Epidermal melanocyte (primary cell): ENCODE data around the gene CLOCK.

Experiments
- DNase-seq: peaks from one replicate; pipeline ENCODE4 v3.0.0; 2011; ENCODE audit warnings: low spot score; ENCODE audit not compliant: insufficient read length

Gene CLOCK

DNA sequence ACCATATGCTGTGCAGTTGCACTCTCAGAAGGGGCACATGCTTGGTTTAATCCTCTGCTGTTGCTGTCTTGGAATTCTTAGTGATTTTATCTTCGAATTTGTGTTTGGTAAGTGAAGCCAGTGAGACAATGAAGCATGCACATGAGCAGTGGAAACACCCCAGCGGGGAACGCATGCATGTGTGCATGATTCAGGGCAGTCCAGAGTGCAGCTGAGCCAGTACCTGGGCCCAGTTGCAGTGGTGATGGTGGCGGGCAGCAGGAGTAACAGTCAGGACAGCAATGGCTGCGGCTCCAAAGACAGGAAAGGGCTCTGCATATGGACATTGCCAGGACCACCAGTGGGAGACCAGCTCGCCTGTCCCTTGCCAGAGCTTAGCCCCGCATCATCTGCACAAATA is 165.2 kb downstream of the CLOCK start:
- DNase-seq = no peak

DNA sequence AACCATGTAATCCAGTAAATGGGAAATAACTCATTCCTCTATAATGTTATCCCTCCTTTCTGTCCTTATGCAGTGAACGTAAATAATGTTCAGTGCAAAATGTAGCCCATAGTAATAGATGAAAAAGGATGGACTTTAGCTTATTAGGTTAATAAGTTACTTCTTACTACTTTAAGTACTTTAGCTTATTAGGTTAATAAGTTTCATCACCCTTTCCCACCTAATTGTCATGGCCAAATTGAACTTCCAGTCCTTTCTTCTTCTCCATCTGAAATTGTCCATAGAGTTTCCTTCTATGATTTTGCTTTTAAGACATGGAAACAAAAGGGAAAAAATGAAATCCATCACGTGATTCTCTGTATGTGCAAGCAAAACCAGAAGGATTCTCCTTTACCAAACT is 166.1 kb downstream of the CLOCK start:
- no peak for DNase-seq

GRCh38 chr4:55378617-55379467 is 167.9 kb downstream of the CLOCK start:
- DNase-seq = no peak
